ENCODE measurements around the gene RPS15A.
A peak's percentile ranks its signal among the peaks of the same experiment; 100 is the strongest.

Gene RPS15A

DNA sequence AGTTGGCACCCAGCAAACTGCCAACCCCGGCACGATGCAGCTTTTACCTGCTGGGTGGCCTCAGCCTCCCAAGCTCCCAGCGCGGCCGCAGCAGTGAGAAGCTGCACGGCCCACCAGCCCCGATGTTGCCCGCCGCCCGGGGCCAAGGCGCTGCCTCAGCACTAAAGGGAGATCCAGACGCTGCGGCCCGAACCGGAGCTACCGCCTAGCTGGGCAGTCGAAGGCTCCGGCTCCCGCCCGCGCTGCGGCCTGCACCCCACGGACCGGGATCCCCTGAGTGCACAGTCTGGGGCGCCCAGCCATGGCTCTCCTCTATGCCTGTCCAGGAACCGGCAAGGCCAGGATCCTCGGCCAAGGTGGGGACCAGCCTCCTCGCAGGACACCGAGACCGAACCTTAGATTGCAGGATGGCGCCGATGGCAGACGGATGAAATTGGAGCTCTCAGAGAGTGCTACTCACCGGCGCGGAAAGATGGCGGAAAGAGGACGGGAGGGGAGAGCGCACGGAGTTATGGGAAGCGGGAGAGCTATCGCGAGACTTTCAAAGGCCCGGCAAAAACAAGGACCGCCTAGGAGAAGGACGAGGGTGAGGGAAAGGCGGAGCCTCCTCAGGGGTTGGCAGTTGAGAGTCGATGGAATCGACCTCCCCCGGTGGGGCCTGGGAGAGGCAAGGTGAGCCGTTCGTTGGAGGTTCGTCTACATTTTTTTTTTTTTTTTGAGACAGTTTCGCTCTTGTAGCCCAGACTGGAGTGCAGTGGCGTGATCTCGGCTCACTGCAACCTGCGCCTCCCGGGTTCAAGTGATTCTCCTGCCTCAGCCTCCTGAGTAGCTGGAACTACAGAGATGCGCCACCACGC, at the start of gene RPS15A:
Gene RPS15A (minus strand): TSS at position 485 of the 857 bp plus-strand sequence. CDS start 1,221 bp downstream, outside the sequence.
- peak; percentile 63 to 96 (median 88) for DNase-seq

DNA sequence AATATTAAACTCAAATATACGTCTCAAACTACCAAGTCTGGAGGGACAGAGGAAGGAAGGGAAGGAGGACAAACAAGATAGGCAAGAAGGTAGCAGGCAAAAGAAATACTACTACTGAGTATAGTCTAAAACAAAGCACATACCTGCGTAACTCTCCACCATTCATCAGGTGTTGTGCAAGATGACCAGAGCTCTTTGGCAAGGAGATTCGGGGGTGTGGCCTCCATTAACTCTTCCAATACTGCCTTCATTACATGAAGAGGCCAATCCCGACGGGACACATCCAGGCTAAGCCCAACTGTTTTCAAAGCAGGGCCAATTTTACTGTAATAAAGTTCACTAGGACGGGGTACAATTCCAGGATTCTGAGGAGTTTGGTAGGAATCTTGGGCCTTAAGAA, 49.4 kb upstream of the RPS15A start:
- DNase-seq = no peak

DNA sequence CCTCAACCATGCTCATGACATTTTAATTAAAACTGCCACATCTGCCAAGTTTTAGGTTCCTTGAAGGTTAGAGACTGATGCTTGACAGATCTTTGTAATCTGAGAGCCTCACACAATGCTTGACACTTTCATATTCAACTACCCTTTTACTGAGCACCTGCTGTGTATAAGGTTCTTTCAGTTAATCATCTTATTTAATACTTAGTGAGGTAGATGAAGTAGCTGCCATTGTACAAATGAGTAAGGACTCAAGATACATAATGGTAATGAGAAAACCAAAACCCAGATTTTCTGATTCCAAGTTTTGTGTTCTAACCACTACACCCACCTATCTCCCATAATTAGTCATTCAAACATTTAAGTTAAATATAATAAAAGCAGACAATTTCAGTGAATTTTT, 46.6 kb upstream of the RPS15A start:
- no peak for DNase-seq

DNA sequence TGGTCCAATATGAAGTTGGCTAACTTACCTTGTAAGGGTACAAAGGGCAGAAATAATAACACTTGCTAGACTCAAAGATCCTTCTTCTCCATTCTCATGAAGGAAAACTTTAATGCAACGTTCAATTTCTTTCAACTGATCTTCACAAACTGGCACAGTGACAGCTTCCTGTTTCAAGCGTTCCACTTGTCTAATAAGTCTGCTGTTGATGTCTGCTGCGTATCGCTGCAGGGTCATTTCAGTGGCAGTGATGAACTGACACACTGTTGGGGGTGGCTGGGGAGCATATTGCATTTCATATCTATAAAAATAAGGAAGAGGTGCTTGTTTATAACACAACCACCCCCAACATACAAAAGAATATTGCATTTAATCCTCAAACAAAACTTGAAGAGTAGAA, 44.7 kb upstream of the RPS15A start:
- DNase-seq = no peak

DNA sequence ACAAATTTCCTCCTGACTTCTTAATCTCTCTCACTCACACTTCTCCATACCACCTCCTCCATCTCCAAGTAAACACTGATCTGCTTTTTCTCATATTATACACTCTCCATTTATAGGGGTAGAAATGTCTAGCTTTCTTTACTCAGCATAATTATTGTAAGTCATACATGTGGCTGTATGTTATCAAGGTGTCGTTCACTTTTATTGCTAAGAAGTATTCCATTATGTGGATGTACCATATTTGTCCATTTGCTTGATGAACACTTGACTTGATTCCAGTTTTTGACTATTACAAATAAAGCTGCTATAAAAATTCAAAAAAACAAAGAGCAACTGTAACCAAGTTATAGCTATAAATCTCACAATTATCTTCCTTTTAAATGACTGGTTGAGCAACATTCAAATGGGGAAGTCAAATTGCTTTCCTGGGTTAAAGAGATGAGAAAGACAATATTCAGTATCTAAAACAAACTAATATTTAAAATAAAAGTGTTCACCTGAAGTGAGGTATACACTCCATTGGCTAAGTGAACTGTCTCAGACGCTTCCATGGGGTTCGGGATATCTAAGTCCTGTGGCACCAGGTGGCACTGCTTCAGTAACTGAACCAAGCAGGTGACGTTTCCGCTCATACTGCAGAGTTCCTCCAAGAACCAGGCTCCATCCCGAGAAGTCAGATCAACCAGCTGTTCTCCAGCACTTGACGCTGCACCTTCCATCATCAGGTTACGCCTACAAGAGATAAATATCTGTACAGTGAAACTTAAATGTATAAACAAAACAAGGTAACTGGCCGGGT, 43.8 kb upstream of the RPS15A start:
- no peak for DNase-seq

DNA sequence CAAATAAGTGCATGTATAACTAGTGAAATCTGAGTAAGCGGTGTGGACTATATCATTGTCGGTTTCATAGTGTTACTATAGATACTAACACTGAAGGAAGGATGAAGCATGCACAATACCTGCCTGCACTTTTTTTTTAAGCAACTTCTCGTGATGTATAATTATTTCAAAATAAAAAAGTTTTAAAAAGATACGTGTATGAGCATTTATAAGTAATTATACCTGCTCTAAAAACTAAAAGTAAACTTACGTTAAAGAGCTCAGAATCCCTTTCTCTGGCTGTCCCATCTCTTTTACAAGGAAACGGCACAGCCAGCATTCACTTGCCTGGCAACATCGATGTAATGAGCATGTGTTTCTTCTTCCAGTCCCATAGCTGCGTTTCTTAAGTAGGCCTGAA, 42.5 kb upstream of the RPS15A start:
- DNase-seq = no peak

DNA sequence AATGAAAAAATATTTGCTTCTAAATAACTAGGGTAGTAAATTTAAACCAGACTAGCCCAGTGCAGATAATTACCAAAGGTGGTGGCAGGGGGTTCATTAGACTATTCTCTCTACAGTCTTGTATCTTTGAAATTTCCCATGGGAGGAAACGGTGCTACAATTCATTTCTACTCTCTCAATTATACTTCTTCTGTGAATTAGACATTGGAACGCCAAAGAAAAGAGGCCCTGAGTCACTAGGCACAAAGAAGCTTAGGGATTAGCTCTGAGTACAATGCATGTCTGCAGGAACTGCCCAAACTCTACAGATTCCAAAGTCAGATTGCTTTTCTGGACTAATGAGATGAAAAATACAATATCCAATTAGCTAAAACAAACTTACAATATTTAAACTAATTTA, 41.9 kb upstream of the RPS15A start:
- no peak for DNase-seq

DNA sequence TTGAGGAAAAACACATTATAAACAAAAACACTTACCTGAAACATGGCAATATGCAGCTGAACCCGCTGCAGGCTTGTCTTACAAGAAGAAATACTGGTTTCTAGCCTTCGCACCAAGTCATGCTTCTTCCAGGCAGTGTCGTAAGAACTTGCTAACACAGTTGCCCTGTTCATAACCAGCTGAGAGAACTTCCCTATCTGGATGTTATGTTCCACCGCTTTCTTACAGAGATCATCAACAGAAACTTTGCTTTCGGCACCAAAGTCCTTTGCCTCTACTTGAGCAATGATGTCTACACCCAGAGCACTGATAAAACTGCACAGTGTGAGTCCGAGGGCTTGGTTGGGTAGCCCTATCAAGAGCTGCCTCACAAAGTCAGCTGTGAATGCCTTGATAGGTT, 39.1 kb upstream of the RPS15A start:
- DNase-seq = no peak

DNA sequence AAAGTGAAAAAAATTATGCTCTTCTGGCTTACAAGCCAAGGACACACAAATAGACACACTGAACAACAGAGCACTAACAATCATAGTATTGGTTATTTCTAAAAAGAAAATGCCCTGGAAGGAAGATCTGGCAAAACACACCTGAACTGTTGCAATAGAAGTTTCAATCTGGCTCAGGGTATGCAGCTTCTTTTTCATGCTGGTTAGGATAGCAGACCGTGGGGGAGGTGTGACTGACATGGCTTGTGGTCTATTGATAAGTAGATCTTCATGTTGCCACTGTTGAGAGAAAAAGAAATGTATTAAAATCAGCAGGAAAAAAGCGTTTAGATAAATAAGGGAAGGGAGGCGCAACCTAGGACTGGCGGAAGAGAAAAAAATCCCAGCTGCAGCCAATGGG, 37.8 kb upstream of the RPS15A start:
- no peak for DNase-seq

DNA sequence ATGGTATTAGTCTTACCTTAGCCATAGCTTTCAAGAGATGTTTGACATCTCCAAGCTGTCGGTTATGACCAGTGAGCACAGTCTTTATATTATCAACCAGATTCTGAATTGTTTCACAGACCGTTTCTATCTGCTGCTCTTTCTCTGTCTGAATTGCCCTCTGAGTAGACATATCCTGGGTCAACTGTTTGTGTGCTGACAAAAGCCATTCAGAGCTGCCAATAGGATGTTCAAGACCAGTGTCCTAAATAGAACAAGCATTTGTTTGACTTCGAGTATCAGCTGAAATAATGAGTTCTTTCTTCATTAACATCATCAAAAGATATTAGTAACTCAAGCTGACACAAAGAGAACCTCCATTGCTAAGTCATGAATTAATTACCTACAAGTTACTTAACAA, 26.2 kb upstream of the RPS15A start:
- peak in 10 of 56 donors; percentile 1 to 51 (median 17) for DNase-seq

DNA sequence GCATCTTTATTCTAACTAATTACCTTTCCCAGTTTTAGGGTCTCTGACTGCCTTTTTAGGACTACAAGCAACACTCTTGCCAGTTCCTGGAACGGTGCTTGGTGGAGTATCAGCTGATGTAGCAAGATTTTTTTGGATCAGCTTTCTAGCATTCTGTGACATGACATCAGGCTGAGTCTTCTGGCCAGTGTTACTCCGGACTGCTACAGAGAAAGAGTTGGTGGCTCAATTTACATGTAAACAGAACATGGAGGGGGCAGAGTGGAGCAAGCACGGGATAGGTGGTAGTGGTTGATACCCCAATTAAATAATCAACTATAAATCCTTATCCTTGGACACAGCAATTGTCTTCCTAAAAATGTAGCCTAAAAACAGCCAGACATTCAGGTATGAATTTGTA, 21.8 kb upstream of the RPS15A start:
- no peak for DNase-seq

DNA sequence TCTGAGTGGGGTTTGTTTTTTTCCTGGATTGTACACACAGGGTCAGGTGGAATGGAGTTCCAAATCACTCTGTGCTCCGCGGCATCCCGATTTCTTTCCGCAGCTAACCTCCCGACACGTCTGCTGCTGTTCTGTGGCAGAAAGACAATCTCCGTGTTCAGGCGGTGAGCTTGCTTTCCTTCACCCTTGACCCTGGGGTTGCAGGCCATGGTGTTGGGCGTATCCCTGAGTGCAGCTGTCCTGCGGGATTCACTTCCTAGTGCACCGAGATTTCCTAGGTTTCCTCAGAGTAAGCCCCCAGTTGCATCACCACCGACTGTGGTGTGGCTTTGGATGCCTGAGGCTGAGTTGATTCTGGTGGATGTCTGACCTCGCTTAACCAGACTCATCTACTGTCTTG, 19.0 kb upstream of the RPS15A start:
- DNase-seq = no peak

DNA sequence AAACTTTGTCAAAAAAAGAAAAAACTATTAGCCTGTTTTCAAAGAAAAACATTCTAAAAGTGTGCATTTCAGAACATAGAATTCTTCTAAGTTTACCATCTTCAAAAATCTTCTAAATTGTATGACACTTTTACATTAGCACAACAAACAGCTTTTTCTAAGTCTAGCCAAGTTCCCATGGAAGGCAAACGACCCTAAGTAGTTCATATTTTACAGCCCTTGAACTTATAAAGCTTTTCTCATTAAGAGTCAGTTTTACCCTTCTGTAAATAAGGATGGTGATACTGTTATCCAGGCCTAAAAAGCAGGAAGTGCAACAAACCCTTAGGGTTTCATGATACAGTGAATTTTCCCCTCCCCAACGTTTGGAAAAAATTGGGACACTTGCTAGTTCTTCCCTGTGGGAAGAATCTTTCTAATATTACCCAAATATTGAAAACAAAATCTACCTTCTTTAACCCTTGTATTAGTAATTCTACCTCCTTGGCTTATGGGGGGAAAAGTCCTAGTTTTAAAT, 15.2 kb upstream of the RPS15A start:
- no peak for DNase-seq

DNA sequence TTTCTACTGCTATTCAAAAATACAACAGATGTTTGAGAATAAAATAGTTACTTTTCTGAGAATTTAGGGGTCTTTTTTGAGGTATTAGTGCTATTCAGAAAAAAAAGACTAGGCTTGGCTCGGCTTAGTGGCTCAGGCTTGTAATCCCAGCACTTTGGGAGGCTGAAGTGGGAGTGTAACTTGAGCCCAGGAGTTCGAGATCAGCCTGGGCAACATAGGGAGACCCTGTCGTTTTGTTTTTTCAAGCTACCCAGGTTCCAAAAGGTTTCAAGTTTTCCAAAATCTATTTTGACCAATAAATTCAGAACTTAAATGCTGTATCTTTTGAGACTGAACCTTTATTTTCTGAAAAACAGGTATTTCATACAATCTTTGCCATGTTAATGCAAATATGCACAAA, 14.4 kb upstream of the RPS15A start:
- no peak for DNase-seq

DNA sequence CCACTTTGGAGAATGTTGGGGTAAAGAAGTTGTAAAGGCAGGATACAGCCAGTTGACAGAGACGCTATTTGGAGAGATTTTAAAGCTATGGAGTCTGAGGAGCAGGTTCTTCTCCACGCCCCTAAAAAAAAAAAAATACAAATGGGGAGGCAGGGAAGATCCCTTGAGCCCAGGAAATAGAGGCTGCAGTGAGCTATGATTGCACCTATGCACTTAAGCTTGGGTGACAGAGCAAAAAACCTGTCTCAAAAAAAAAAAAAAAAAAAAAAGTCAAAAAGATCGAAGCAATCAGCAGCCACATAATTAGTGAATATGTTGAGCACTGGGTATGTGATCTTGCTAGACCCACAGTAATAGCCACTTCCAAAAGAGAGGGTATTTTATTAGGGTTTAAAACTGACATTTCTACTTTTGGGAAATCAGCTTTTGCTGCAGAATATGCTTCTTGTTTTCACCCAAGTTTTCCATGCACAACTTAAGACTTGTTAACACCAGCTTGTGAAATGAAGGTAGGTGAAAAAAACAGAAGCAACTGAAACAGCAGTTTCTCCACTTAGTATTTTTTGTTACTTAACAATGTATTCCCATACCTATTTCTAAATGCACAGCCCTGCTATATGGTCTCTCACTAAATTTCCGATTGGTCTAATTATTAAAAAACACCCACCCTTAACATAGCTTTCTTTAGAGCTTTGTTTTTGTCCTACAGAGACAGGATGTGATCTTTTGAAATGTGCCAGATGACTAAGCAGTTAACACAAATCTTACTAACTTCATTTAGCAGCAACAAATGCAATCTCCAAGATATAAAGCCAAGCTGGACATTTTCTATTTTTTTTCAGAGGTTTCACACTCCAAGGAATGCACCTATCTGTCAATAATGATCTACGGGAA, 13.7 kb upstream of the RPS15A start:
- DNase-seq = no peak

DNA sequence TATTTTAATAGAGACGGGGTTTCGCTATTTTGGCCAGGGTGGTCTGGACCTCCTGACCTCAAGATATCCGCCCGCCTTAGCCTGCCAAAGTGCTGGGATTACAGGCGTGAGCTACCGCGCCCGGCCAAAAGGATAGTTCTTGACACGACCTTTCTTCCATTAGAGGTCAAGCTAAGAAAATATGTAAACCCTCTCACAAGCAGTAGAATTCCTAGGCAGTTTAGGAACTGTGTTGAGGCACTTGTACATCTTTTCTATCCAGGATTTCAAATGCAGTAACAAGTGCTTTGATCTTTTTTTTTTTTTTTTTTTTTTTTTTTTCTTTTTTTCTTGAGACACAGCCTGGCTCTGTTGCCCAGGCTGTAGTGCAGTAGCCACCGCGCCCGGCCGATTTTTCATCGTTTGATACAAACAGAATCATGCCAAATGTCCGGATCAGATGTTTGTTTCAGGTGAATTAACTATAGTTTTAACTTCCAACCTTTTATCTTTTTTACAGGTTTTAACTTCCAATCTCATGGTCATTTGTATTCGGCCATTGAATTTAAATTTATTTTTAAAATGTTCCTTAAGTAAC, 12.7 kb upstream of the RPS15A start:
- no peak for DNase-seq

DNA sequence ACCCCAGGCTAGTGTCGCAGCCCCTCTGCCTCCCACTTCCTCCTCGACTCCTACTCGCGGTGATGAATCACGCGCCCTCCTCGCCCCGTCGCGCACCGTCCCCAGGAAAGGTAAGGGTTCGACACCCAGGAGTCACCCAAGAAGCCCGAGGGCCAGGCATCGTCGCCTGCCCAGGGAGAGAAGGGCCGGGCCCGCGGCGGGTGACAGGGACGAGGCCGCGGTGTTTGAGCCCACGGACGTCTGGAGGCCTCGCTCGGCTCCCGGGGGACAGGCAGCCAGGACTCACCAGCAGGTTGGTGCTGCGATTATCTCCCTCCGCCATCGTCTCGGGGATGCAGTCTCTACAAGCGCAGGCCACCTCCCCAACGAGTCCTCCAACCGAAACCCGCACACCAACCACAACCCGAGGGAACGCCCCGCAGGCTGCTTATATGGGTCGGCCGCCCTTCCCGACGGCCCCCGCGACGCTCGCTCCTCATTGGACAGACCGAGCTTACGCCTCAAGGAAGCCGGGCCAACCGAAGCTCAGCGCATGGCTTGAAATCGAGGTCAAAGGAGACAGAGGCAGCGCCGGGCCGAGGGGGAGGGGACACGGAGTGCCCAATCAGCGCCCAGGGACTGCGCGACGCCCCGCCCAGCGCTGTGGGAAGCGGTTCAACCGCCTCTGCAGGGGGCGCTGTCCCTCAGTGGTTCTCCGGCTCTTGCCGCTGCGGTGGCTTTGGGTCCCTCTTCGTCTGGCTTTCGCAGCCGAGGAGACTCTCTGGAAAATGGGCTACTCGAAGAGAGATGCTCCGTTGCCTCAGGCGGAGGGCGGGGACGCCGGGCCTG, 11.2 kb upstream of the RPS15A start, which contains the start of gene ARL6IP1:
Gene ARL6IP1 (minus strand): TSS at position 405 of the 828 bp plus-strand sequence. CDS start 83 bp downstream, at position 322.
- peak; percentile 87 to 100 (median 98) for DNase-seq

DNA sequence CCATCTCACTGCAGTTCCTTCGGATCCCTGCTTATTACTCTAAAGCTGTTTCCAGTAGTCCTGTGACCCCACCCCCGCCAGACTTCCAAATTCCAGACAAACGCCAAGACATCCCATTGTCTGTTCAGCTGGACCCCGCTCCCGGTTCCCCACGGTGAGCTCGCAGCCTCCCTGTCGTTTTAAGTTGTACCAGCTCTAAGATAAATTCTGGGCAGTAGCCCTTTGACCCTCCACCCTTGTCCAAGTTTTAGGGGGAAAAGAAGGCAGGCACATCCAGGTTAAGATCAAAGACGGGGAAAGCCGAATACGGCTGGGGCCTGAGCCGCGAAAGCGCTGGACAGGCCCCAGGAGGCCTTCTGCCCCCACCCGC, 10.6 kb upstream of the RPS15A start:
- DNase-seq = peak in 5 of 56 donors; percentile 3 to 52 (median 39)

DNA sequence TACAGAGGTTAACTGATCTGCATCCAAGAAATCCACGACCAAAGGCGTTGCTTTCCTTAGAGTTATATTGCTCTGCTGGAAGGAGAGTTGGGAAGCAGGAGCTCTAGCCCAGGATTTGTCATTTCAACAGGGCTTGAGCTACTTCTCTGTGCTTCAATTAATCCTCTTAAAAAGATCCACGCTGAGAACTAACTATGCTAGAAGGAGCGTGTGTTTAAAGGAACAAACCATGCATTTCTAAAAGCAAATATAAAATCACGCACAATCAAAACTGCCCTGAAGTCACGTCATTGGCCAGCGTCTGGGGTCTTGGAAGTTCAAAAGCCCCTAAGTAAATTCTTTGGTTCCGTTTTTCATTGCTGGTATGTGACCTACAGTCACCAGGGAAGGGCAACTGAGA, 10.2 kb upstream of the RPS15A start:
- DNase-seq = no peak

DNA sequence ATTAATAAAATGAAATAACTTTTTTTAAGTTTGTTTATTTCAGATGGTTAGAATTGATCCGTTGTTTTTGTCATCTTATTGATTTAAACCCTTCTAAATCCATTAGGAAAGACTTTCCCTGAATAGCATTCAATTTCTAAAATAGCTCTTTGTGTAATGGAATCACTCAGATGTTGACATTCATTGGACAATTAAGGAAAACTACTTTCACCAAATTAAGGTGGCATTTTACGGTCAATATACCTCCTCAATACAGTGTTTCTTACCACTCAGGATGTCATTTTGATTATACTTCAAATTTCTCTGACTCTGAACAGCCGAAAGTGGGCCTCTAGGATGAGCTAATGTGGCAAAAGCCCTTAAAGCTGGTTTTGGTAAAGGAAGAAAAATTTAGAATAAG, 9.4 kb upstream of the RPS15A start:
- DNase-seq = no peak
